Activated naive CD4-positive, alpha-beta T cell treated with anti-CD3 and anti-CD28 coated beads, Interleukin-2, amount 50 U/mL, for 72 hours (primary cell): Measurements from ENCODE around the gene DPP9. TPM values are rescaled to one million over a fixed set of nuclear protein-coding genes. Genes with fewer than 3 reads are reported as not detected.
"Not testable (repeated sequence)": the region's sequence is repeated elsewhere in the genome, so short reads cannot be mapped to it uniquely, and the experiment has no call there.

Experiments
- ATAC-seq, 2 donors: fragments of 150-1000 bp; cut with Tn5 transposase; 2 replicates each; pipeline ENCODE4 v1.10.0; 2021; ENCODE audit warnings: mild to moderate bottlenecking in 2 of 2, moderate library complexity in 2 of 2
- DNase-seq, 2 donors: peaks; one replicate each; pipeline ENCODE4 v3.0.0; 2021 to 2022; ENCODE audit warnings: low spot score in 2 of 2
- H3K27ac Mint-ChIP-seq, 2 donors: one replicate each; pipeline ENCODE4 v1.8.0; 2022; ENCODE audit warnings: mild to moderate bottlenecking in 2 of 2, mixed read lengths in 2 of 2
- H3K36me3 Mint-ChIP-seq, 2 donors: one replicate each; pipeline ENCODE4 v1.8.0; 2022; ENCODE audit warnings: mixed read lengths in 2 of 2
- H3K9me3 Mint-ChIP-seq, 2 donors: one replicate each; pipeline ENCODE4 v1.8.0; 2022; ENCODE audit warnings: mixed read lengths in 2 of 2
- total RNA-seq, 2 donors: library from RNA; stranded (reverse); gene quantifications; one replicate each; pipeline ENCODE4 v1.2.3, GENCODE V29; 2022

Gene DPP9
- total RNA-seq, 2 donors from 2014 or later, result 55.2 to 59.0 TPM

- no peaks in the 10 kb centered on the region for H3K36me3 Mint-ChIP-seq
- ATAC-seq, result no peak
Measured at GRCh38 chr19:4682417-4683200, 41.0 kb downstream of the DPP9 start.

GRCh38 chr19:4680021-4680420 lies 43.6 kb downstream of the DPP9 start:
- not testable (repeated sequence) for H3K9me3 Mint-ChIP-seq, DNase-seq, ATAC-seq, H3K27ac Mint-ChIP-seq, H3K36me3 Mint-ChIP-seq

More at GRCh38 chr19:4682417-4683200, 41.0 kb downstream of the DPP9 start:
- H3K9me3 Mint-ChIP-seq, result no peaks in the 10 kb centered on the region
- H3K27ac Mint-ChIP-seq, result no peak overlapping the region
- DNase-seq, result no peak

- H3K9me3 Mint-ChIP-seq, result no peaks in the 10 kb centered on the region
- H3K36me3 Mint-ChIP-seq, result no peaks in the 10 kb centered on the region
- no peak overlapping the region for H3K27ac Mint-ChIP-seq
- DNase-seq (no peak), ATAC-seq (peak in 1 of 2 donors; percentile 61)
Measured at GRCh38 chr19:4678881-4679790, 44.5 kb downstream of the DPP9 start.

GRCh38 chr19:4676955-4677731 lies 46.5 kb downstream of the DPP9 start:
- H3K9me3 Mint-ChIP-seq, result no peaks in the 10 kb centered on the region
- peak overlapping the region; percentile 56 to 87 for H3K27ac Mint-ChIP-seq
- ATAC-seq (peak; percentile 31 to 46), DNase-seq (peak in 1 of 2 donors; percentile 48)
- no peaks in the 10 kb centered on the region for H3K36me3 Mint-ChIP-seq

GRCh38 chr19:4675346-4675745 lies 48.3 kb downstream of the DPP9 start:
- no peak for ATAC-seq
- Mint-ChIP-seq H3K27ac (no peak overlapping the region), H3K9me3 (no peaks in the 10 kb centered on the region), H3K36me3 (no peaks in the 10 kb centered on the region)
- no peak for DNase-seq

- ATAC-seq (no peak), DNase-seq (no peak)
- H3K9me3 Mint-ChIP-seq, result no peaks in the 10 kb centered on the region
- H3K36me3 Mint-ChIP-seq, result peaks cover 4 to 8% of the 10 kb centered on the region in 2 donors
- H3K27ac Mint-ChIP-seq, result no peak overlapping the region
Measured at GRCh38 chr19:4673726-4674125, 49.9 kb downstream of the DPP9 start.

- ATAC-seq, result no peak
- peaks cover 8 to 13% of the 10 kb centered on the region in 2 donors for H3K36me3 Mint-ChIP-seq
- H3K9me3 Mint-ChIP-seq, result no peaks in the 10 kb centered on the region
- no peak for DNase-seq
- no peak overlapping the region for H3K27ac Mint-ChIP-seq
Measured at GRCh38 chr19:4673216-4673615, 50.4 kb downstream of the DPP9 start.

- Mint-ChIP-seq H3K9me3 (no peaks in the 10 kb centered on the region), H3K36me3 (peaks cover 9 to 14% of the 10 kb centered on the region in 2 donors), H3K27ac (no peak overlapping the region)
- no peak for ATAC-seq
- no peak for DNase-seq
Measured at GRCh38 chr19:4671185-4671851, 52.3 kb downstream of the DPP9 start.

GRCh38 chr19:4669723-4670480 lies 53.7 kb downstream of the DPP9 start, which contains the start of gene MYDGF:
MYDGF (minus strand) TSS chr19:4670342; CDS start chr19:4670334, 8 bp downstream.
- peak; percentile 92 to 94 for DNase-seq
- peak; percentile 99 to 100 for ATAC-seq
- Mint-ChIP-seq H3K9me3 (no peaks in the 10 kb centered on the region), H3K36me3 (peaks cover 9 to 14% of the 10 kb centered on the region in 2 donors), H3K27ac (peak within 1 kb of the TSS; percentile 88 to 93)

GRCh38 chr19:4664642-4665041 lies 59.0 kb downstream of the DPP9 start:
- H3K9me3 Mint-ChIP-seq, result no peaks in the 10 kb centered on the region
- DNase-seq (no peak), ATAC-seq (no peak)
- H3K27ac Mint-ChIP-seq, result no peak overlapping the region
- H3K36me3 Mint-ChIP-seq, result peaks cover 9 to 14% of the 10 kb centered on the region in 2 donors

- Mint-ChIP-seq H3K9me3 (no peaks in the 10 kb centered on the region), H3K27ac (peak overlapping the region in 1 of 2 donors; percentile 31), H3K36me3 (no peaks in the 10 kb centered on the region)
- DNase-seq (no peak), ATAC-seq (no peak)
Measured at GRCh38 chr19:4662812-4663211, 60.8 kb downstream of the DPP9 start.

- peak in 1 of 2 donors; percentile 7 for ATAC-seq
- H3K36me3 Mint-ChIP-seq, result no peaks in the 10 kb centered on the region
- peak overlapping the region in 1 of 2 donors; percentile 70 for H3K27ac Mint-ChIP-seq
- DNase-seq, result no peak
- no peaks in the 10 kb centered on the region for H3K9me3 Mint-ChIP-seq
Measured at GRCh38 chr19:4662020-4662695, 61.5 kb downstream of the DPP9 start.

GRCh38 chr19:4660993-4661392 lies 62.6 kb downstream of the DPP9 start:
- Mint-ChIP-seq H3K36me3 (no peaks in the 10 kb centered on the region), H3K27ac (peak overlapping the region; percentile 70 to 92), H3K9me3 (no peaks in the 10 kb centered on the region)
- DNase-seq (no peak), ATAC-seq (peak in 1 of 2 donors; percentile 52)

- ATAC-seq, result peak in 1 of 2 donors; percentile 48
- H3K36me3 Mint-ChIP-seq, result no peaks in the 10 kb centered on the region
- H3K9me3 Mint-ChIP-seq, result no peaks in the 10 kb centered on the region
- no peak for DNase-seq
- peak overlapping the region in 1 of 2 donors; percentile 39 for H3K27ac Mint-ChIP-seq
Measured at GRCh38 chr19:4660181-4660791, 63.4 kb downstream of the DPP9 start.
